SK-N-SH (cell line): ENCODE data around the gene EXOC4.

Source experiments
- ELF1 ChIP-seq: IDR thresholded peaks from 2 replicates; pipeline ENCODE4 v1.4.0; 2012
- TAF1 ChIP-seq: IDR thresholded peaks from 2 replicates; pipeline ENCODE4 v1.6.1; 2012; ENCODE audit warnings: low read depth, mild to moderate bottlenecking, low read length, moderate library complexity, borderline replicate concordance
- TF ChIP-seq, protein P1 (sequence below): fragments of 200-600 bp; sonication (generic); IDR thresholded peaks from 2 replicates; pipeline ENCODE4 v1.6.1; 2017; ENCODE audit warnings: antibody characterized with exemption, mild to moderate bottlenecking, moderate library complexity

- TF ChIP-seq, protein P1, sequence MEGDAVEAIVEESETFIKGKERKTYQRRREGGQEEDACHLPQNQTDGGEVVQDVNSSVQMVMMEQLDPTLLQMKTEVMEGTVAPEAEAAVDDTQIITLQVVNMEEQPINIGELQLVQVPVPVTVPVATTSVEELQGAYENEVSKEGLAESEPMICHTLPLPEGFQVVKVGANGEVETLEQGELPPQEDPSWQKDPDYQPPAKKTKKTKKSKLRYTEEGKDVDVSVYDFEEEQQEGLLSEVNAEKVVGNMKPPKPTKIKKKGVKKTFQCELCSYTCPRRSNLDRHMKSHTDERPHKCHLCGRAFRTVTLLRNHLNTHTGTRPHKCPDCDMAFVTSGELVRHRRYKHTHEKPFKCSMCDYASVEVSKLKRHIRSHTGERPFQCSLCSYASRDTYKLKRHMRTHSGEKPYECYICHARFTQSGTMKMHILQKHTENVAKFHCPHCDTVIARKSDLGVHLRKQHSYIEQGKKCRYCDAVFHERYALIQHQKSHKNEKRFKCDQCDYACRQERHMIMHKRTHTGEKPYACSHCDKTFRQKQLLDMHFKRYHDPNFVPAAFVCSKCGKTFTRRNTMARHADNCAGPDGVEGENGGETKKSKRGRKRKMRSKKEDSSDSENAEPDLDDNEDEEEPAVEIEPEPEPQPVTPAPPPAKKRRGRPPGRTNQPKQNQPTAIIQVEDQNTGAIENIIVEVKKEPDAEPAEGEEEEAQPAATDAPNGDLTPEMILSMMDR, result no peak
- TF ChIP-seq TAF1, result no peak
- no peak for TF ChIP-seq ELF1
Measured at GRCh38 chr7:133771788-133772419, 519.0 kb downstream of the EXOC4 start.
